Smooth muscle cell (in vitro differentiated cells): ENCODE measurements around the gene CST9. TPM values are rescaled to one million over a fixed set of nuclear protein-coding genes. Genes with fewer than 3 reads are reported as not detected.
"Not testable (repeated sequence)": the region's sequence is repeated elsewhere in the genome, so short reads cannot be mapped to it uniquely, and the experiment has no call there.

ENCODE experiments used
- DNase-seq: peaks from one replicate; lab custom pipeline; 2025; ENCODE audit not compliant: unreplicated experiment; lab: John Stamatoyannopoulos, UW
- H2AFZ ChIP-seq: fragments of 200-600 bp; sonication (generic); 2 replicates; pipeline ENCODE4 v1.6.0; 2016; ENCODE audit warnings: antibody characterized with exemption, low read depth, mild to moderate bottlenecking
- H3F3A ChIP-seq: fragments of 200-600 bp; sonication (generic); 2 replicates; pipeline ENCODE4 v1.6.0; 2017; ENCODE audit warnings: antibody characterized with exemption, low read depth
- H3K27ac ChIP-seq: fragments of 200-600 bp; sonication (generic); 2 replicates; pipeline ENCODE4 v1.5.1; 2016; ENCODE audit warnings: low read depth, mild to moderate bottlenecking
- H3K27me3 ChIP-seq: fragments of 200-600 bp; sonication (generic); 2 replicates; pipeline ENCODE4 v1.6.1; 2016; ENCODE audit warnings: low read depth, mild to moderate bottlenecking
- H3K36me3 ChIP-seq: fragments of 200-600 bp; sonication (generic); 2 replicates; pipeline ENCODE4 v1.5.1; 2016; ENCODE audit warnings: low read depth
- H3K4me1 ChIP-seq: fragments of 200-600 bp; sonication (generic); 2 replicates; pipeline ENCODE4 v1.5.1; 2016; ENCODE audit warnings: low read depth
- H3K4me2 ChIP-seq: fragments of 200-600 bp; sonication (generic); 2 replicates; pipeline ENCODE4 v1.6.0; 2016; ENCODE audit warnings: mild to moderate bottlenecking
- H3K4me3 ChIP-seq: fragments of 200-600 bp; sonication (generic); 2 replicates; pipeline ENCODE4 v1.5.1; 2016; ENCODE audit warnings: mild to moderate bottlenecking
- H3K79me2 ChIP-seq: fragments of 200-600 bp; sonication (generic); 2 replicates; pipeline ENCODE4 v1.6.0; 2016; ENCODE audit warnings: low read depth, mild to moderate bottlenecking
- H3K9ac ChIP-seq: fragments of 200-600 bp; sonication (generic); 2 replicates; pipeline ENCODE4 v1.6.0; 2016; ENCODE audit warnings: low read depth
- H3K9me3 ChIP-seq: fragments of 200-600 bp; sonication (generic); replicated peaks from 2 replicates; pipeline ENCODE4 v1.5.1; 2016; ENCODE audit warnings: low read depth
- H4K20me1 ChIP-seq: fragments of 200-600 bp; sonication (generic); 2 replicates; pipeline ENCODE4 v1.6.0; 2016; ENCODE audit warnings: low read depth
- WGBS: methylation state at CpG from one replicate; pipeline ENCODE4 v1.1.7; 2016; ENCODE audit warnings: low lambda C conversion rate; 5-methylcytosine and 5-hydroxymethylcytosine counted together
- polyA plus RNA-seq: library from polyadenylated mRNA; unstranded; fragments of >200 nt; fragmentation: Nextera tagmentation; extraction: Ambion mirVana; gene quantifications from 2 replicates; pipeline ENCODE4 v1.2.1, GENCODE V29; 2016
- total RNA-seq: library from RNA; depleted of rRNA; stranded (reverse); fragments of >200 nt; gene quantifications from 2 replicates; pipeline ENCODE4 v1.2.3, GENCODE V29; 2014
- TF ChIP-seq, protein P1 (sequence below): fragments of 200-600 bp; sonication (generic); IDR thresholded peaks from 2 replicates; pipeline ENCODE4 v1.5.1; 2017; ENCODE audit warnings: borderline replicate concordance, mild to moderate bottlenecking, antibody characterized with exemption; ENCODE audit not compliant: insufficient read depth, poor library complexity, severe bottlenecking

The CST9 gene
- total and polyA plus RNA-seq, 2 experiments from 2014 or later = not detected

DNA sequence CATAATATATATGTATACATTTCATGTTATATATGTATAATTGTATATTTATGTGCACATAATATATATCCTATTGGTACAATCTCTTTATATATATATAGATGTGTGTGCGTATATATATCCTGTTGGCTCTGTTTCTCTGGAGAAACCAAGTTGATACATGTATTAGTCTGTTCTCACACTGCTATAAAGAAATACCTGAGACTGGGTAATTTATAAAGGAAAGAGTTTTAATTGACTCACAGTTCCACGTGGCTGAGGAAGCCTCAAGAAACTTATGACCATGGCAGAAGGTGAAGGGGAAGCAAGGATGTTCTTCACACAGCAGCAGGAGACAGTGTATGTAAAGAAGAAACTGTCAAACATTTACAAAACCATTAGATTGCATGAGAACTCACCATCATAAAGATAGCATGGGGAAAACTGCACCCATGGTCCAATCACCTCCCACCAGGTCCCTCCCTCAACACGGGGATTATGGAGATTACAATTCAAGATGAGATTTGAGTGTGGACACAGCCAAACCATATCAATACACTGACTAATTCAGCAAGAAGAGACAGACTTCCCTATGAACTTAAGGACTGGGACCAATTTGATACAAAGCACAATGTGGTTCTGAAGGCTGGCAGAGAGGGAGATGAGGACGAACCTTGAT, 18.1 kb upstream of the CST9 start:
- Histone ChIP-seq H3K27ac (peak overlapping the region; percentile 58), H3K9ac (no peak overlapping the region), H3K9me3 (no peaks in the 10 kb centered on the region), H4K20me1 (no peaks in the 10 kb centered on the region), H3F3A (peaks cover 5% of the 10 kb centered on the region), H3K79me2 (no peaks in the 10 kb centered on the region), H3K4me1 (no peaks in the 10 kb centered on the region), H3K27me3 (peaks cover 4% of the 10 kb centered on the region), H3K36me3 (no peaks in the 10 kb centered on the region), H3K4me3 (no peak overlapping the region), H2AFZ (no peak overlapping the region), H3K4me2 (peak overlapping the region; percentile 9)
- 52% methylated on average over 4 of the region's 4 CpGs for WGBS
- TF ChIP-seq, protein P1, sequence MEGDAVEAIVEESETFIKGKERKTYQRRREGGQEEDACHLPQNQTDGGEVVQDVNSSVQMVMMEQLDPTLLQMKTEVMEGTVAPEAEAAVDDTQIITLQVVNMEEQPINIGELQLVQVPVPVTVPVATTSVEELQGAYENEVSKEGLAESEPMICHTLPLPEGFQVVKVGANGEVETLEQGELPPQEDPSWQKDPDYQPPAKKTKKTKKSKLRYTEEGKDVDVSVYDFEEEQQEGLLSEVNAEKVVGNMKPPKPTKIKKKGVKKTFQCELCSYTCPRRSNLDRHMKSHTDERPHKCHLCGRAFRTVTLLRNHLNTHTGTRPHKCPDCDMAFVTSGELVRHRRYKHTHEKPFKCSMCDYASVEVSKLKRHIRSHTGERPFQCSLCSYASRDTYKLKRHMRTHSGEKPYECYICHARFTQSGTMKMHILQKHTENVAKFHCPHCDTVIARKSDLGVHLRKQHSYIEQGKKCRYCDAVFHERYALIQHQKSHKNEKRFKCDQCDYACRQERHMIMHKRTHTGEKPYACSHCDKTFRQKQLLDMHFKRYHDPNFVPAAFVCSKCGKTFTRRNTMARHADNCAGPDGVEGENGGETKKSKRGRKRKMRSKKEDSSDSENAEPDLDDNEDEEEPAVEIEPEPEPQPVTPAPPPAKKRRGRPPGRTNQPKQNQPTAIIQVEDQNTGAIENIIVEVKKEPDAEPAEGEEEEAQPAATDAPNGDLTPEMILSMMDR = no peak
- no peak for DNase-seq

DNA sequence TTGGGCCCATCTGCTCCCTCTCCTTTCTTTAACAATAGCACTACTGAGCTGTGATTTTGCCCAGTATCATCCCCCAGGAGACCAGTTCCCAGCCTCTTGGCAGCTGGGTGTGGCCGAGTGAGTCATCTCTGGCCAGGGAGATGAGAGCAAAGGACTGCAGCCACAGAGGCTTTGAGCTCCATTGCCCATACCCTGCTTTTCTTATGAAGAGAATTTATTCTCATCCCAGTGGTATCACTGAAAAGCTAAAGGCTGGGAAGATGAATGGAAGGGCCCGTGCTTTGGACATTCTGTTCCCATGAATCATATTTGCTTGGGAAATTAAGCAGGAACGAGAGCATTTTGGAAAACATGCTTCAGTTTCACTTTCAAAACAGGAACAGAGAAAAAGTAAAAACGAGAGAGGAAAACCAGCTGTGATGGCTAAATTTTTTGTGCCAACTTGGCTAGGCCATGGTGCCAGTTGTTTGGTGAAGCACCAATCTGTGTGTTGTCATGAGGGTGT, 17.2 kb upstream of the CST9 start:
- peak overlapping the region; percentile 73 for H3K27ac ChIP-seq
- H3K9me3 ChIP-seq = no peaks in the 10 kb centered on the region
- H3F3A ChIP-seq = peaks cover 5% of the 10 kb centered on the region
- peaks cover 9% of the 10 kb centered on the region for H3K27me3 ChIP-seq
- TF ChIP-seq, protein P1 = no peak
- peak overlapping the region; percentile 78 for H3K4me2 ChIP-seq
- H3K9ac ChIP-seq = peak overlapping the region; percentile 9
- peak overlapping the region; percentile 33 for H3K4me3 ChIP-seq
- no peaks in the 10 kb centered on the region for H3K36me3 ChIP-seq
- no peaks in the 10 kb centered on the region for H3K79me2 ChIP-seq
- no peaks in the 10 kb centered on the region for H3K4me1 ChIP-seq
- H4K20me1 ChIP-seq = no peaks in the 10 kb centered on the region
- peak overlapping the region; percentile 15 for H2AFZ ChIP-seq
- 9% methylated on average over 4 of the region's 4 CpGs for WGBS
- no peak for DNase-seq

DNA sequence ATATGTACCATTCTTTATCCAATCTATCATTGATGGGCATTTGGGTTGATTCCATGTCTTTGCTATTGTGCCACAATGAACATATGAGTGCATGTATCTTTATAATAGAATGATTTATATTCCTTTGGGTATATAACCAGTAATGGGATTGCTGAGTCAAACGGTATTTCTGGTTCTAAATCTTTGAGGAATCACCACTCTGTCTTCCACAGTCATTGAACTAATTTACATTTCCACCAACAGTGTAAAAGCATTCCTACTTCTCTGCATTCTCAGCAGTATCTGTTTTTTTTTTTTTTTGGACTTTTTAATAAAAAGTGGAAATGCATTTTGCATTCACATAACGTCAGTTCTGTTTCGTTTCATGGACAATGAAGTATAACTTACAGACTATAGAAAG, 16.7 kb upstream of the CST9 start:
- not testable (repeated sequence) for H3K9me3 ChIP-seq, H3K27me3 ChIP-seq, H3F3A ChIP-seq, H3K9ac ChIP-seq, H3K36me3 ChIP-seq, H3K79me2 ChIP-seq, H4K20me1 ChIP-seq, H3K4me3 ChIP-seq, H2AFZ ChIP-seq, H3K4me1 ChIP-seq, DNase-seq
- H3K27ac ChIP-seq = peak overlapping the region; percentile 73
- 85% methylated on average over 3 of the region's 3 CpGs for WGBS
- peak overlapping the region; percentile 78 for H3K4me2 ChIP-seq

DNA sequence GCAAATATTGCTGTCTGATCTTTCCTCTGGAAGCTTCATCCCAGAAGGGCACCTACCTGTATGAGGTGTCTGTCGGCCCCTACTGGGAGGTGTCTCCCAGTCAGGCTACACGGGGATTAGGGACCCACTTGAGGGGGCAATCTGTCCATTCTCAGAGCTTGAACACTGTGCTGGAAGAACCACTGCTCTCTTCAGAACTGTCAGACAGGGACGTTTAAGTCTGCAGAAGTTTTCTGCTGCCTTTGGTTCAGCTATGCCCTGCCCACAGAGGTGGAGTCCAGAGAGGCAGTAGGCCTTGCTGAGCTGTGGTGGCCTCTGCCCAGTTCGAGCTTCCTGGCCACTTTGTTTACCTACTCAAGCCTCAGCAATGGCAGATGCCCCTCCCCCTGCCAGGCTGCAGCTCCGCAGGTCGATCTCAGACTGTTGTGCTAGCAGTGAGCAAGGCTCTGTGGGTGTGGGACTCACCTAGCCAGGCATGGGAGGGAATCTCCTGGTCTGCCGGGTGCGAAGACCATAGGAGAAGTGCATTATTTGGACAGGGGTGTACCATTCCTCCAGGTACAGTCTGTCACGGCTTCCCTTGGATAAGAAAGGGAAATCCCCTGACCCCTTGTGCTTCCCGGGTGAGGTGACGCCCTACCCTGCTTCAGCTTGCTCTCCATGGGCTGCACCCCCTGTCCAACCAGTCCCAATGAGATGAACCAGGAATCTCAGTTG, 15.1 kb upstream of the CST9 start:
- H3K4me1 ChIP-seq, DNase-seq, H3K9me3 ChIP-seq, H3K9ac ChIP-seq, H3K27me3 ChIP-seq, H2AFZ ChIP-seq, H3F3A ChIP-seq, H3K4me3 ChIP-seq, H3K27ac ChIP-seq, H3K79me2 ChIP-seq, H3K4me2 ChIP-seq, H4K20me1 ChIP-seq, H3K36me3 ChIP-seq: not testable (repeated sequence)
- WGBS = 86% methylated on average over 11 of the region's 11 CpGs
